Body of pancreas (tissue), 4 donors: ENCODE results near the gene SLC18B1.

Experiments used
- POLR2A ChIP-seq, 3 donors: fragments of 450-650 bp; IDR thresholded peaks; one replicate each; pipeline ENCODE4 v1.6.1; 2016; ENCODE audit warnings: antibody characterized with exemption in 3 of 3, mild to moderate bottlenecking in 2 of 3
- TF ChIP-seq, protein P1 (sequence below), 7 experiments: fragments of 450-650 bp in 4 of 7; fragments of 200-600 bp in 3 of 7; sonication (generic) in 3 of 7; IDR thresholded peaks; one replicate each; pipeline ENCODE4 v1.5.1; 2016 to 2019; ENCODE audit warnings: antibody characterized with exemption in 7 of 7

DNA sequence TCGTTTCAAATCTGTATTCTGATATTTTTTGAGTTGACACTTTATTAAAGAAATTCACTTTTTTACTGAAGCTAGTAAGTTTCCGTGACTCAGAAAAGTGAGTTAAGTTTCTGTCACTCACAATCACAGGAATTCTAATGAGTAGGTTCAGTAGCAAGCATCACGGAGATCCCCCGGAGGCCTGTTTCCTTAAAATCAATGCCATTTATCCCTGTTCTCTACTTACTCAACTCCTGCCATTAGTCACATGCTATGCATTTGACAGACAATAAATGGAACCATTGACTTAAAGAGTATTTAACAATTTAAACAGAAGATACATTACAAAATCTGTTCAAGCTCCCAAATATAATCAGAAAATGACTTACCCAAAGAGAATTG, 9.1 kb downstream of the SLC18B1 start:
- TF ChIP-seq, protein P1, sequence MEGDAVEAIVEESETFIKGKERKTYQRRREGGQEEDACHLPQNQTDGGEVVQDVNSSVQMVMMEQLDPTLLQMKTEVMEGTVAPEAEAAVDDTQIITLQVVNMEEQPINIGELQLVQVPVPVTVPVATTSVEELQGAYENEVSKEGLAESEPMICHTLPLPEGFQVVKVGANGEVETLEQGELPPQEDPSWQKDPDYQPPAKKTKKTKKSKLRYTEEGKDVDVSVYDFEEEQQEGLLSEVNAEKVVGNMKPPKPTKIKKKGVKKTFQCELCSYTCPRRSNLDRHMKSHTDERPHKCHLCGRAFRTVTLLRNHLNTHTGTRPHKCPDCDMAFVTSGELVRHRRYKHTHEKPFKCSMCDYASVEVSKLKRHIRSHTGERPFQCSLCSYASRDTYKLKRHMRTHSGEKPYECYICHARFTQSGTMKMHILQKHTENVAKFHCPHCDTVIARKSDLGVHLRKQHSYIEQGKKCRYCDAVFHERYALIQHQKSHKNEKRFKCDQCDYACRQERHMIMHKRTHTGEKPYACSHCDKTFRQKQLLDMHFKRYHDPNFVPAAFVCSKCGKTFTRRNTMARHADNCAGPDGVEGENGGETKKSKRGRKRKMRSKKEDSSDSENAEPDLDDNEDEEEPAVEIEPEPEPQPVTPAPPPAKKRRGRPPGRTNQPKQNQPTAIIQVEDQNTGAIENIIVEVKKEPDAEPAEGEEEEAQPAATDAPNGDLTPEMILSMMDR (IDR thresholded peaks at IDR 0.05): no peak
- no peak for TF ChIP-seq POLR2A (IDR thresholded peaks at IDR 0.05)
